Astrocyte (in vitro differentiated cells and primary cell): ENCODE measurements around the gene OSBPL2.

Experiments used
- CTCF ChIP-seq: IDR thresholded peaks from 2 replicates; pipeline ENCODE4 v1.5.1; 2011; ENCODE audit warnings: low read depth, mild to moderate bottlenecking, inconsistent platforms, low read length, moderate library complexity; ENCODE audit not compliant: insufficient read depth
- EZH2 ChIP-seq: IDR thresholded peaks from 2 replicates; pipeline ENCODE4 v1.6.1; 2012; ENCODE audit warnings: mild to moderate bottlenecking, low read length, inconsistent platforms; ENCODE audit not compliant: insufficient read depth

- no peak for TF ChIP-seq CTCF
- no peak for TF ChIP-seq EZH2
These were observed 55.6 kb downstream of the OSBPL2 start for GRCh38 chr20:62293946-62294345.
